A673 (cell line): ENCODE data around the gene TBCA.

Experiments
- CTCF ChIP-seq: fragments of 300-800, 200-600 bp; sonication (generic); conservative IDR thresholded peaks from 2 replicates; pipeline ENCODE4 v1.5.1; 2017; ENCODE audit warnings: low read depth, mild to moderate bottlenecking, antibody characterized with exemption, low read length, moderate library complexity, mixed read lengths
- EZH2 ChIP-seq: fragments of 200-600 bp; sonication (generic); IDR thresholded peaks from 2 replicates; pipeline ENCODE4 v1.6.1; 2017; ENCODE audit warnings: borderline replicate concordance, low read depth, mild to moderate bottlenecking, mixed read lengths, antibody characterized with exemption, low read length; ENCODE audit not compliant: poor library complexity, severe bottlenecking

- TF ChIP-seq EZH2: no peak
- no peak for TF ChIP-seq CTCF
Measured at GRCh38 chr5:77824981-77825380, 48.8 kb upstream of the TBCA start.
